GM12891 (cell line): Measurements from ENCODE around the gene ITPR1.

ENCODE experiments used
- DNase-seq: peaks from one replicate; pipeline ENCODE4 v3.0.0; 2011; ENCODE audit warnings: low spot score; ENCODE audit not compliant: insufficient read length
- FAIRE-seq: peaks from 2 replicates; lab custom pipeline; 2011; peaks lifted over from hg19 to GRCh38; lab: Jason Lieb, UNC
- PAX5 ChIP-seq: IDR thresholded peaks from 2 replicates; pipeline ENCODE4 v1.6.1; 2011; ENCODE audit warnings: low read length, moderate library complexity, mild to moderate bottlenecking; ENCODE audit not compliant: insufficient read depth, severe bottlenecking
- POLR2A ChIP-seq: IDR thresholded peaks from 2 replicates; pipeline ENCODE4 v1.6.1; 2011; ENCODE audit warnings: low read depth, low read length, control low read depth
- POLR2AphosphoS5 ChIP-seq: IDR thresholded peaks from 2 replicates; pipeline ENCODE4 v1.6.1; 2011; ENCODE audit warnings: low read depth, low read length, control low read depth
- POU2F2 ChIP-seq: IDR thresholded peaks from 2 replicates; pipeline ENCODE4 v1.6.1; 2011; ENCODE audit warnings: low read depth, mild to moderate bottlenecking, control low read depth, low read length, moderate library complexity
- SPI1 ChIP-seq: IDR thresholded peaks from 2 replicates; pipeline ENCODE4 v1.6.1; 2011; ENCODE audit warnings: low read depth, low read length, control low read depth
- TAF1 ChIP-seq: IDR thresholded peaks from 2 replicates; pipeline ENCODE4 v1.6.1; 2011; ENCODE audit warnings: low read depth, low read length, control low read depth

Gene ITPR1

DNA sequence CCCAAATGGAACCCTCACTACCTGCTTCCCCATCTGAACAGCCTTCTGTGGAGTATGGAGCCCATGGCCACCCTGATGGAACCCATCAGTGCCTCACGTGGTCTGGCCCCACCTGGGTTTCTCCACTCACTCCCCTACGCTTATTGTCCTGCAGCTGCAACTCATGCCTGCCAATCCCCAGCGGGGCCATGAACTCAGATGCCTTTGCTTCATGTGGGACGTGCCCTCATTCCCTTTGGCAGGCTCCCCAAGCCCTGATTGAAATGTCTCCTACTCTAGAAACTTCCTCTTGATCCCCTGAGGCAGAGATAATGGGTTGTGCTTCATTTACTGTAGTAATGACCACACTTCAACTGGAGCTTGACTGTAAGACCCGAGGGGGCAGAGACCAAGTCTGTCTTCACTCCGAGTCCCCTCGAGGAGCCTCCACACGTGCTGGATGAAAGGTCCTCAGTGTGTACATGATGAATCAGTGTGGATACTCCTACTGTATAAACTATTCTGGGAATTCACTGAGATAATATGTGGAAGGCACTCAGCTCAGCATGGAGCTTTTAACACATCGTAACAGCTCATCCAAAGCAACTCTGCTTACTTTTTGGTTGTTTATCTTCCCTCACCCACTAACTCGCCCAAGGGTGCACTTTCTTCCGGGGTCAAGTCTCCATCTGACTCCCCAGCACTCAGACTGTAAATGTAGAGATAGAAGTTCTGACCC, 253.3 kb downstream of the ITPR1 start:
- TF ChIP-seq TAF1 (no peak), POLR2A (no peak), SPI1 (no peak), POU2F2 (no peak), PAX5 (no peak), POLR2AphosphoS5 (no peak)
- no peak for DNase-seq
- FAIRE-seq = no peak

GRCh38 chr3:4748127-4748526, 255.0 kb downstream of the ITPR1 start:
- DNase-seq (no peak), FAIRE-seq (no peak)
- TF ChIP-seq PAX5 (no peak), POLR2AphosphoS5 (no peak), SPI1 (no peak), POU2F2 (no peak), POLR2A (no peak)

GRCh38 chr3:4748701-4749378, 255.7 kb downstream of the ITPR1 start:
- no peak for DNase-seq
- TF ChIP-seq TAF1 (no peak), POU2F2 (peak; percentile 92), POLR2AphosphoS5 (0 out of 2 replicates have a peak, but pooled peaks have one; percentile 16)
- FAIRE-seq = no peak

GRCh38 chr3:4749567-4750002, 256.4 kb downstream of the ITPR1 start:
- DNase-seq (no peak), FAIRE-seq (no peak)
- TF ChIP-seq POLR2A (0 out of 2 replicates have a peak, but pooled peaks have one; percentile 63), POLR2AphosphoS5 (peak; percentile 66), PAX5 (no peak)

- no peak for FAIRE-seq
- TF ChIP-seq TAF1 (no peak), SPI1 (no peak), POLR2A (peak; percentile 71), PAX5 (no peak), POU2F2 (peak; percentile 12; the same call in 1 of the 2 replicates), POLR2AphosphoS5 (no peak; the same call in 1 of the 2 replicates)
- no peak for DNase-seq
Observed at GRCh38 chr3:4750306-4750968, 257.3 kb downstream of the ITPR1 start.

DNA sequence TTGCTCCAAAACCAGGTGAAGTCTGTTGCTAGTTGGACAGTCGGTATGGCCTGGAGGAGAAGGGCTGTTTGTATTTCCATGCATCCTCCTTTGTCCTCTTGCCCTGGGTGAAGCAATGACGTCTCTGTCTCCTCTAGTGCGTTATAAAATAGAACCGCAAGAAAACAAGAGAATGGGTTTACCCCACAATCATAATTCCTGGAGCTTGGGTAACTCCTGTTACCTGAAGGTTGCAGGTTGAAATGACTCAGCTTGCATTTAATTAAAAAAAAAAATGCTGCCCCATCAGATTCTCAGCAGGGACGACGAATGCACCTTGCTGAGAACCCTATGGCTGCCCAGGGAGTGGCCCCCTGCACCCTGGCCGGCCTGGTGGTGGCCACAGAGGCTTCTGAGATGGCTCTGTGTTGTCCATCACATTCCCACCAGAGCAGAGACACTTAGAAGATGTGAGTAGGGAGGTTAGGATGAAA, 257.9 kb downstream of the ITPR1 start:
- no peak for FAIRE-seq
- DNase-seq = no peak
- TF ChIP-seq TAF1 (peak; percentile 3; the same call in 1 of the 2 replicates), POLR2AphosphoS5 (no peak)

GRCh38 chr3:4751502-4752101, 258.5 kb downstream of the ITPR1 start:
- FAIRE-seq = no peak
- no peak for TF ChIP-seq PAX5
- TF ChIP-seq SPI1 = peak; percentile 47; the same call in 1 of the 2 replicates
- TF ChIP-seq POLR2AphosphoS5 = peak; percentile 26; the same call in 1 of the 2 replicates
- peak; percentile 53; the same call in 1 of the 2 replicates for TF ChIP-seq POU2F2
- no peak for TF ChIP-seq TAF1
- TF ChIP-seq POLR2A = no peak
- no peak for DNase-seq

DNA sequence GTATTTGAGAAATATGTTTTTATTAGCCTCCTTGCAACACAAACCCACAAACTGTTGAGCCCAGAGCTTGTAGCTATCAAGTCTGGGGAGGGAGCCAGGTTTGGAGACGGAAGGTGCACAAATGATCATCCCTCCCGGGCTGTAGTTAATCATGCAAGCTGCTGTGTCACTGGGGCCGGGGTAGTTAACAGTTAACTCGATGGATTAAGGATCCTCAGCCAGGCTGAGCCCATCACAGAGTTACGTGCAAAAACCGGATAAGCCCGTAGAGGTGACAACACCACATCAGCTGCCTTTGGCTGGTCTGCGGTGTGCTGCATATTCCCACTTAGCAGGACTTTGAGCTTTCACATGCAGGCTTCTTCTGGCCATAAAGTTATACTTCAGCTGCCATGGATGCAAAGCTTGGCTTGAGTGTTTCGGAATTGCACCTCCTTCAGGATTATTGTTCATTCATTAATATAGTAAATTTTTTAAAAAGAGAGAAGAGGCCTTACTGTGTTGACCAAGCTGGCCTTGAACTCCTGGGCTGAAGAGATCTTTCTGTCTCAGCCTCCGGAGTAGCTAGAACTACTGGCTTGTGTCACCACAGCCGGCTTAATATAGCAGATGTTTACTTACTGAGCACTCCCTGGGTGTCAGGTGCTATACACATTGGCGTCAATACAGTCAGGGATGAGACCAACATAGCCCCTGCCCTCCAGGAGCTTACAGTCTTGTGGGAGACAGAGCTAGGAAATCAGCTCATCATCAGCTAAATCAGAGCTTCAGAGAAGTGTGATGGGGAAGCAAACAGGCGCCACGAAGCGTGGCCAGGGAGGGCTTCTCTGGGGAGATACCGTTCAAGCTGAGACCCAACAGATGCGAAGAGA, 259.3 kb downstream of the ITPR1 start:
- DNase-seq (no peak), FAIRE-seq (no peak)
- no peak for TF ChIP-seq SPI1
- TF ChIP-seq POLR2A = no peak
- 0 out of 2 replicates have a peak, but pooled peaks have one; percentile 14 for TF ChIP-seq TAF1
- TF ChIP-seq POU2F2 = no peak
- TF ChIP-seq POLR2AphosphoS5 = no peak
- no peak for TF ChIP-seq PAX5
